HG02938 (cell line): ENCODE results near the gene SDCBP2.
A peak's percentile ranks its signal among the peaks of the same experiment; 100 is the strongest.

Experiments used
- ATAC-seq: cut with Tn5 transposase; IDR thresholded peaks from one replicate; pipeline ENCODE4 v1.9.1; 2021; ENCODE audit warnings: mild to moderate bottlenecking, moderate library complexity; ENCODE audit not compliant: unreplicated experiment

Gene SDCBP2

GRCh38 chr20:1331801-1332453 is 3.0 kb upstream of the SDCBP2 start:
- ATAC-seq = no peak

GRCh38 chr20:1331101-1331500 is 2.2 kb upstream of the SDCBP2 start:
- no peak for ATAC-seq

GRCh38 chr20:1330075-1330830 is 1.3 kb upstream of the SDCBP2 start:
- no peak for ATAC-seq

- ATAC-seq = no peak
Measured at GRCh38 chr20:1327827-1328679, 886 bp downstream of the SDCBP2 start.

GRCh38 chr20:1327241-1327653 is 1.7 kb downstream of the SDCBP2 start:
- ATAC-seq = no peak

GRCh38 chr20:1326031-1326930 is 2.7 kb downstream of the SDCBP2 start:
- ATAC-seq = no peak

- ATAC-seq = peak; percentile 83
Measured at GRCh38 chr20:1325173-1326030, 3.5 kb downstream of the SDCBP2 start.

GRCh38 chr20:1324598-1325172 is 4.3 kb downstream of the SDCBP2 start:
- ATAC-seq = no peak

- ATAC-seq = no peak
Measured at GRCh38 chr20:1323830-1324597, 4.9 kb downstream of the SDCBP2 start.

- ATAC-seq = no peak
Measured at GRCh38 chr20:1323256-1323655, 5.7 kb downstream of the SDCBP2 start.

- ATAC-seq = no peak
Measured at GRCh38 chr20:1322511-1323245, 6.3 kb downstream of the SDCBP2 start.

GRCh38 chr20:1321654-1321939 is 7.3 kb downstream of the SDCBP2 start:
- no peak for ATAC-seq

GRCh38 chr20:1320902-1321653 is 7.9 kb downstream of the SDCBP2 start:
- no peak for ATAC-seq

GRCh38 chr20:1320016-1320415 is 8.9 kb downstream of the SDCBP2 start:
- ATAC-seq = no peak

GRCh38 chr20:1319462-1319861 is 9.5 kb downstream of the SDCBP2 start:
- no peak for ATAC-seq

- no peak for ATAC-seq
Measured at GRCh38 chr20:1319051-1319450, 9.9 kb downstream of the SDCBP2 start.

GRCh38 chr20:1317545-1318255 is 11.2 kb downstream of the SDCBP2 start:
- no peak for ATAC-seq
